Heart right ventricle (tissue), 16 donors: ENCODE results near the gene TMEM196. TPM values are rescaled to one million over a fixed set of nuclear protein-coding genes. Genes with fewer than 3 reads are reported as not detected.

ENCODE experiments used
- ATAC-seq, 8 donors: fragments of 200-7000 bp; cut with Tn5 transposase; one replicate each; pipeline ENCODE4 v1.9.1; 2020; ENCODE audit warnings: mild to moderate bottlenecking in 8 of 8, moderate library complexity in 8 of 8, moderate number of reproducible peaks in 1 of 8
- DNase-seq, 2 donors: peaks; one replicate each; pipeline ENCODE4 v3.0.0-alpha.2; 2020
- H3K27ac ChIP-seq, 10 donors: fragments of 200-600 bp; sonication (generic) in 2 of 10; one replicate each; pipeline versions ENCODE4 v1.5.0 to v1.8.0; 2020 to 2022; ENCODE audit warnings: mild to moderate bottlenecking in 3 of 10
- H3K27me3 ChIP-seq, 7 donors: fragments of 200-600 bp; one replicate each; pipeline ENCODE4 v1.8.0; 2021 to 2022; ENCODE audit warnings: mild to moderate bottlenecking in 2 of 7
- H3K36me3 ChIP-seq, 9 donors: fragments of 200-600 bp; sonication (generic) in 1 of 9; one replicate each; pipeline versions ENCODE4 v1.5.0 to v1.8.0; 2020 to 2022; ENCODE audit warnings: mild to moderate bottlenecking in 2 of 9
- H3K4me1 ChIP-seq, 9 donors: fragments of 200-600 bp; sonication (generic) in 1 of 9; one replicate each; pipeline versions ENCODE4 v1.5.0 to v1.8.0; 2020 to 2022; ENCODE audit warnings: mild to moderate bottlenecking in 4 of 9
- H3K4me3 ChIP-seq, 10 donors: fragments of 200-600 bp; sonication (generic) in 2 of 10; one replicate each; pipeline versions ENCODE4 v1.5.0 to v1.8.0; 2020 to 2022; ENCODE audit warnings: mild to moderate bottlenecking in 7 of 10, moderate library complexity in 2 of 10
- H3K9me3 ChIP-seq, 11 donors: fragments of 200-600 bp in 10 of 11; sonication (generic) in 2 of 11; one replicate each; pipeline versions ENCODE4 v1.5.0 to v1.8.0; 2013 to 2022; ENCODE audit warnings: mild to moderate bottlenecking in 2 of 11, control low read depth in 1 of 11, moderate library complexity in 1 of 11
- CTCF ChIP-seq, 9 donors: fragments of 200-600 bp; sonication (generic) in 2 of 9; IDR thresholded peaks; one replicate each; pipeline versions ENCODE4 v1.5.0 to v1.8.0; 2021 to 2022; ENCODE audit warnings: antibody characterized with exemption in 9 of 9, mild to moderate bottlenecking in 5 of 9, moderate library complexity in 1 of 9
- WGBS, 2 donors: extraction: QIAGEN DNeasy Blood & Tissue Kit; methylation state at CpG; one replicate each; pipeline ENCODE4 v1.1.7; 2013; ENCODE audit warnings: inconsistent platforms in 1 of 2; 5-methylcytosine and 5-hydroxymethylcytosine counted together
- intact Hi-C, 10 donors: fragments of 100-400 bp; cut with DNase I; formaldehyde crosslinking; loops; one replicate each; pipeline versions ENCODE4 v1.11.1 to v1.14.2; 2022
- polyA plus RNA-seq, 2 donors: library from polyadenylated mRNA; stranded (reverse); fragments of 200-250 nt; gene quantifications; one replicate each; pipeline ENCODE4 v1.2.3, GENCODE V29; 2013
- total RNA-seq, 10 donors: library from RNA; stranded (reverse); fragmentation: NEBNext Ultra II Directional in 3 of 10; extraction: Animal tissue kit (Norgen Biotek cat#: 25700) in 3 of 10; gene quantifications; one replicate each; pipeline versions ENCODE4 v1.2.1 to v1.2.4, GENCODE V29; 2021 to 2023
- donor health status: Arrhythmogenic right ventricular cardiomyopathy.
- donor health status: ischemic (EF 13 %, LVEDD 7.1; RV severe dilation, severe dysfunction).
- donor health status: healthy with polysubstance abuse.
- donor health status: DM: no; HTN: yes; CAD: no.
- donor health status: DM: no; HTN: no; CAD: no.
- donor health status: ischemic (EF 25% LVEDD 6.9; RV normal size, moderate dysfunction).
- donor health status: ischemic (EF 25% LVEDD 5.7; RV mildly dilated, moderate dysfunction).
- donor health status: healthy.
- donor health status: DM: yes; HTN: yes; CAD: no.
- donor health status: Ischemic cardiomyopathy.
- donor health status: ischemic (EF 35%, LVEDD 5.7; RV mildly dilated, moderate dysfunction).
- donor health status: nonischemic (EF 11% LVEDD 7.7; RV severe dilation, severe dysfunction).
- donor health status: DM: yes; HTN: yes; CAD: no.
- donor health status: PGD.
- donor health status: ischemic (EF 29% LVEDD 5.4; RV normal size, mild dysfunction).
- donor health status: nonischemic (EF 23%, LVEDD 6.1; RV moderate dilation, normal function).

Gene TMEM196
- total and polyA plus RNA-seq, 12 donors = not detected

DNA sequence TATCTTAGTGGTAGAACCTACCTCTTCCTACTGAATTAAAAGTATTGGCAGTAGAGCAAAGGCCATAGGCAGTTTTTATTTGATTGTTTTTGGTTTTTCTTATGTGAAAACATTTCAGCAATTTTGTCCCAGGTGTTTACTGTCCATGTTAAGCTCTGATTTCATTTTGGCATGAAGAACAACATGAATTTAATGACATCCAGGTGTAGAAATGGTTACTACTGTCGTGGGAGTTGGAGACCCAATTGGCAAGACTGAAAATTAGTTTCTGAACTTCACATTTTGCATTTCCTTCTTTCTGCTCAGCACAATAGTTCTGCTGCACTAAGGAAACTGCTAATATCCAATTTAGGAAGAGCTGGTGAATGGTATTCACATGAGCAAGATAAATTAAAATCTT is 38.0 kb upstream of the TMEM196 start:
- no peak overlapping the region for H3K4me3 ChIP-seq
- DNase-seq = no peak
- H3K9me3 ChIP-seq = no peaks in the 10 kb centered on the region
- no peaks in the 10 kb centered on the region for H3K27me3 ChIP-seq
- no peak for ATAC-seq
- H3K4me1 ChIP-seq = no peaks in the 10 kb centered on the region
- no peaks in the 10 kb centered on the region for H3K36me3 ChIP-seq
- 49 to 52% methylated on average over 1 of the region's 1 CpG for WGBS, 2 donors
- no peak overlapping the region for H3K27ac ChIP-seq
- intact Hi-C loops = no loop called here
- TF ChIP-seq CTCF (IDR thresholded peaks at IDR 0.05) = no peak

DNA sequence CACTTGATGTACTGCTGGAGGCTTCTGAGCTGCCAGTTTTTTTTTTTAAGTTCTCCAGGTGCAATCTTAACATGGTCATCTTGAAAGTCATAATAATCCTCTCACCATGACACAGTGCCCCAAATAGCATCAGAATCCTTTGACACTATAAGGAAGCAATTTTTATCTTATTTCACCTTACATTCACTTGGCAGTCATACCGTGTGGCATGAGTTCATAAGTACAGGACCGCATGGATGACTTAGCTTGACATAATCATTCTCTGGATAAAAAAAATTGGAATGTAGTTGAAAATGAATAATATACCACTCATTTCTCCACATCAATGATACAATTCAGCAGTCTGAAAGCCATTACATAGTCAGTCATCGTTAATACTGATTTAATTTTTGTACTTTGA is 25.6 kb upstream of the TMEM196 start:
- no peaks in the 10 kb centered on the region for H3K27me3 ChIP-seq
- H3K36me3 ChIP-seq = no peaks in the 10 kb centered on the region
- DNase-seq = no peak
- no peaks in the 10 kb centered on the region for H3K9me3 ChIP-seq
- 58 to 69% methylated on average over 3 of the region's 3 CpGs for WGBS, 2 donors
- no peak for TF ChIP-seq CTCF (IDR thresholded peaks at IDR 0.05)
- H3K4me1 ChIP-seq = no peaks in the 10 kb centered on the region
- intact Hi-C loops = no loop called here
- H3K4me3 ChIP-seq = no peak overlapping the region
- no peak overlapping the region for H3K27ac ChIP-seq
- ATAC-seq = no peak

DNA sequence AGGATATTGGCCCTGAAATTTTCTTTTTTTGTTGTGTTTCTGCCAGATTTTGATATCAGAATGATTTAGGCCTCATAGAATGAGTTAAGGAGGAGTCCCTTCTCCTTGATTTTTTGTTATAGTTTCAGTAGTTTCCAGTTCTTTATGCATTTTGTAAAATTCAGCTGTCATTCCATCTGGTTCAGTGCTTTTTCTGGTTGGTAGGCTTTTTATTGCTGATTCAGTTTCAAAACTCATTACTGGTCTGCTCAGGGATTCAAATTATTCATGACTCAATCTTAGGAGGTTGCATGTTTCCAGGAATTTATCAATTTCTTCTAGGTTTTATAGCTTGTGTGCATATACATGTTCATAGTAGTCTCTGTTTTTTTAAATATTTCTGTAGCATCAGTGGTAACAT is 10.1 kb upstream of the TMEM196 start:
- Histone ChIP-seq H3K27ac (no peak overlapping the region), H3K4me3 (no peak overlapping the region), H3K4me1 (no peaks in the 10 kb centered on the region), H3K9me3 (peaks cover 0 to 25% (median 0%) of the 10 kb centered on the region in 11 donors), H3K36me3 (no peaks in the 10 kb centered on the region), H3K27me3 (no peaks in the 10 kb centered on the region)
- no peak for ATAC-seq
- TF ChIP-seq CTCF (IDR thresholded peaks at IDR 0.05) = no peak
- no peak for DNase-seq
- intact Hi-C loops = no loop called here

- Histone ChIP-seq H3K27me3 (peaks cover 0 to 42% (median 32%) of the 10 kb centered on the region in 7 donors), H3K9me3 (no peaks in the 10 kb centered on the region), H3K27ac (no peak overlapping the region), H3K4me1 (peaks cover 0 to 11% (median 4%) of the 10 kb centered on the region in 9 donors), H3K4me3 (no peak overlapping the region), H3K36me3 (no peaks in the 10 kb centered on the region)
- 61 to 62% methylated on average over 4 of the region's 4 CpGs for WGBS, 2 donors
- intact Hi-C loops = no loop called here
- DNase-seq (no peak), ATAC-seq (no peak)
- TF ChIP-seq CTCF (IDR thresholded peaks at IDR 0.05) = no peak
Observed at GRCh38 chr7:19776981-19777380, 3.6 kb upstream of the TMEM196 start.

DNA sequence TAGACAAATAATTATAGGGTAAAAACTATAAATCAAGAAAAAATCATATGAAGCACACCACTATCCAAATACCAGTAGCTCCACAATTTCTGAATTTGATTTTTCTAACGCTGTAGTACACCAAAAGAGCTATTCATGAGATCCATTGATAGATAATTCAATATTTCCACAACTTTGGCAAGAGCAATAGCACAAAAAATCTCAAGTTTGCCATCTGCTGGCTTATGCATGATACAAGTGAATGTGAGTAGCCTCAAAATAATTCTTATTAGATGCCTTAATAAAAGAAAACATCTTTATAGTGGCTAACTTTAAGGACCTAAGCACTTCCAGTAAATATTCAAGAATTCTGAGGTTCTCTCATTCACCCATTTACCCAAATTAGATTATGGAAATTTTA is 2.2 kb upstream of the TMEM196 start:
- H3K4me1 ChIP-seq = peaks cover 0 to 11% (median 4%) of the 10 kb centered on the region in 9 donors
- H3K36me3 ChIP-seq = no peaks in the 10 kb centered on the region
- 60 to 65% methylated on average over 1 of the region's 1 CpG for WGBS, 2 donors
- no peak overlapping the region for H3K4me3 ChIP-seq
- peaks cover 0 to 56% (median 45%) of the 10 kb centered on the region in 7 donors for H3K27me3 ChIP-seq
- ATAC-seq (no peak), DNase-seq (no peak)
- no peak overlapping the region for H3K27ac ChIP-seq
- no peaks in the 10 kb centered on the region for H3K9me3 ChIP-seq
- no peak for TF ChIP-seq CTCF (IDR thresholded peaks at IDR 0.05)
- intact Hi-C loops = no loop called here
